Nephron (organoid): ENCODE data around the gene CHAC1.

Experiments
- H3K27ac Mint-ChIP-seq, 3 experiments: 2 replicates each; pipeline ENCODE4 v1.8.0; 2020; ENCODE audit warnings: mixed read lengths in 3 of 3, mild to moderate bottlenecking in 2 of 3, moderate library complexity in 1 of 3
- H3K27me3 Mint-ChIP-seq: 2 replicates; pipeline ENCODE4 v1.8.0; 2021; ENCODE audit warnings: low read depth, mild to moderate bottlenecking, moderate library complexity, mixed read lengths
- H3K36me3 Mint-ChIP-seq: 2 replicates; pipeline ENCODE4 v1.8.0; 2020; ENCODE audit warnings: low read depth, mixed read lengths
- H3K4me1 Mint-ChIP-seq: 2 replicates; pipeline ENCODE4 v1.8.0; 2020; ENCODE audit warnings: mixed read lengths
- H3K4me3 Mint-ChIP-seq, 3 experiments: 2 replicates each; pipeline ENCODE4 v1.8.0; 2020; ENCODE audit warnings: mild to moderate bottlenecking in 3 of 3, mixed read lengths in 3 of 3, moderate library complexity in 2 of 3
- H3K9me3 Mint-ChIP-seq: 2 replicates; pipeline ENCODE4 v1.8.0; 2020; ENCODE audit warnings: mixed read lengths
- CTCF ChIP-seq, 3 experiments: fragments of 200-600 bp; sonication (generic); IDR thresholded peaks; one replicate each; pipeline ENCODE4 v1.5.0; 2021; ENCODE audit warnings: antibody characterized with exemption in 3 of 3; ENCODE audit not compliant: unreplicated experiment in 3 of 3

The CHAC1 gene

GRCh38 chr15:40938536-40938870, 14.8 kb upstream of the CHAC1 start:
- Mint-ChIP-seq H3K4me3 (no peak overlapping the region), H3K4me1 (peaks cover 14% of the 10 kb centered on the region), H3K9me3 (no peaks in the 10 kb centered on the region), H3K36me3 (no peaks in the 10 kb centered on the region), H3K27ac (no peak overlapping the region), H3K27me3 (peaks cover 38% of the 10 kb centered on the region)
- TF ChIP-seq CTCF (IDR thresholded peaks at IDR 0.05; ENCODE audit: unreplicated experiment in 3 of 3), result no peak

GRCh38 chr15:40940296-40940801, 12.9 kb upstream of the CHAC1 start:
- Mint-ChIP-seq H3K9me3 (no peaks in the 10 kb centered on the region), H3K27ac (peak overlapping the region; percentile 57 to 69 (median 63)), H3K4me3 (peak overlapping the region; percentile 74 to 78 (median 76)), H3K36me3 (no peaks in the 10 kb centered on the region), H3K4me1 (peaks cover 11% of the 10 kb centered on the region), H3K27me3 (peaks cover 38% of the 10 kb centered on the region)
- no peak for TF ChIP-seq CTCF (IDR thresholded peaks at IDR 0.05; ENCODE audit: unreplicated experiment in 3 of 3)

- Mint-ChIP-seq H3K27ac (peak overlapping the region; percentile 69 to 77 (median 70)), H3K9me3 (no peaks in the 10 kb centered on the region), H3K4me1 (peaks cover 11% of the 10 kb centered on the region), H3K36me3 (no peaks in the 10 kb centered on the region), H3K4me3 (peak overlapping the region; percentile 74 to 78 (median 76)), H3K27me3 (peaks cover 46% of the 10 kb centered on the region)
- no peak for TF ChIP-seq CTCF (IDR thresholded peaks at IDR 0.05; ENCODE audit: unreplicated experiment in 3 of 3)
Measured at GRCh38 chr15:40941068-40941527, 12.2 kb upstream of the CHAC1 start.

- H3K4me1 Mint-ChIP-seq, result peaks cover 11% of the 10 kb centered on the region
- peak overlapping the region in 2 of 3 experiments; percentile 70 to 77 for H3K27ac Mint-ChIP-seq
- no peaks in the 10 kb centered on the region for H3K36me3 Mint-ChIP-seq
- peaks cover 48% of the 10 kb centered on the region for H3K27me3 Mint-ChIP-seq
- TF ChIP-seq CTCF (IDR thresholded peaks at IDR 0.05; ENCODE audit: unreplicated experiment in 3 of 3), result peak; percentile 51 to 65 (median 58)
- no peaks in the 10 kb centered on the region for H3K9me3 Mint-ChIP-seq
- H3K4me3 Mint-ChIP-seq, result peak overlapping the region; percentile 74 to 85 (median 82)
Measured at GRCh38 chr15:40941528-40942336, 11.5 kb upstream of the CHAC1 start.

GRCh38 chr15:40942337-40942854, 10.9 kb upstream of the CHAC1 start:
- no peaks in the 10 kb centered on the region for H3K9me3 Mint-ChIP-seq
- peak overlapping the region; percentile 72 to 85 (median 82) for H3K4me3 Mint-ChIP-seq
- H3K27ac Mint-ChIP-seq, result peak overlapping the region in 1 of 3 experiments; percentile 67
- H3K27me3 Mint-ChIP-seq, result peaks cover 44% of the 10 kb centered on the region
- TF ChIP-seq CTCF (IDR thresholded peaks at IDR 0.05; ENCODE audit: unreplicated experiment in 3 of 3), result no peak
- no peaks in the 10 kb centered on the region for H3K36me3 Mint-ChIP-seq
- peaks cover 11% of the 10 kb centered on the region for H3K4me1 Mint-ChIP-seq
